ENCODE data around the gene EPX.

DNA sequence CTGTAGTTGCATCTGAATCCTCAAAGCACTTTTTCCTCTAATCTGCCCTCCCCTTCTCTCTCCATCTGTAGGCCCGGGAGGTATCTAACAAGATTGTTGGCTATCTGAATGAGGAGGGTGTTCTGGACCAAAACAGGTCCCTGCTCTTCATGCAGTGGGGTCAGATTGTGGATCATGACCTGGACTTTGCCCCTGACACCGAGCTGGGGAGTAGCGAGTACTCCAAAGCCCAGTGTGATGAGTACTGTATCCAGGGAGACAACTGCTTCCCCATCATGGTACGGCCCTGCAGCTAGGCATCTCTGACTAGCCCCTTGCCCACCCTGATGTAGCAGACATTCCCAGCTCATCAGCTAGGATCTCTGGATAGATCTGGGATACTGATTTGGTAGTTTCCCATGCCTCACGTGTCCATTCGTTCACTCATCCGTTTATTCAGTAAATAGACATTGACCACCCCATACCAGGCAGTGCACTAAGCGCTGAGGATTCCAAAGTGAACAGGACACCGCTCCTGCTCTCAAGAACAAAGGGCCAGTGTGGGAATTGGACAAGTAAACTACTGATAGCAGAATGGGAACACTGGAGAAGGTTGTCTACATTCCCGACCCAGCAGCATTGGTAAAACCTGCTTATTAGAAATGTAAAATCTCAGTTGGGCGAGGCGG is 58.0 kb downstream of the EPX start:
- TF ChIP-seq, protein P1, sequence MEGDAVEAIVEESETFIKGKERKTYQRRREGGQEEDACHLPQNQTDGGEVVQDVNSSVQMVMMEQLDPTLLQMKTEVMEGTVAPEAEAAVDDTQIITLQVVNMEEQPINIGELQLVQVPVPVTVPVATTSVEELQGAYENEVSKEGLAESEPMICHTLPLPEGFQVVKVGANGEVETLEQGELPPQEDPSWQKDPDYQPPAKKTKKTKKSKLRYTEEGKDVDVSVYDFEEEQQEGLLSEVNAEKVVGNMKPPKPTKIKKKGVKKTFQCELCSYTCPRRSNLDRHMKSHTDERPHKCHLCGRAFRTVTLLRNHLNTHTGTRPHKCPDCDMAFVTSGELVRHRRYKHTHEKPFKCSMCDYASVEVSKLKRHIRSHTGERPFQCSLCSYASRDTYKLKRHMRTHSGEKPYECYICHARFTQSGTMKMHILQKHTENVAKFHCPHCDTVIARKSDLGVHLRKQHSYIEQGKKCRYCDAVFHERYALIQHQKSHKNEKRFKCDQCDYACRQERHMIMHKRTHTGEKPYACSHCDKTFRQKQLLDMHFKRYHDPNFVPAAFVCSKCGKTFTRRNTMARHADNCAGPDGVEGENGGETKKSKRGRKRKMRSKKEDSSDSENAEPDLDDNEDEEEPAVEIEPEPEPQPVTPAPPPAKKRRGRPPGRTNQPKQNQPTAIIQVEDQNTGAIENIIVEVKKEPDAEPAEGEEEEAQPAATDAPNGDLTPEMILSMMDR (IDR thresholded peaks at IDR 0.05), result no peak
- TF ChIP-seq POLR2A (IDR thresholded peaks at IDR 0.05), result no peak
